ENCODE results near the gene CACHD1. TPM values are rescaled to one million over a fixed set of nuclear protein-coding genes. Genes with fewer than 3 reads are reported as not detected.

The CACHD1 gene
- total RNA-seq, 1 experiment from 2014 or later = 3.9 TPM

- Mint-ChIP-seq H3K9me3 (ENCODE audit: unreplicated experiment) (no peaks in the 10 kb centered on the region), H3K4me3 (ENCODE audit: unreplicated experiment) (no peak overlapping the region), H3K27me3 (ENCODE audit: insufficient read depth, unreplicated experiment) (no peaks in the 10 kb centered on the region), H3K36me3 (ENCODE audit: insufficient read depth, unreplicated experiment) (no peaks in the 10 kb centered on the region), H3K4me1 (ENCODE audit: insufficient read depth, unreplicated experiment) (peaks cover 19% of the 10 kb centered on the region), H3K27ac (ENCODE audit: low read depth, unreplicated experiment) (no peak overlapping the region)
- DNase-seq (ENCODE audit: unreplicated experiment) = peak; percentile 71
- peak; percentile 57 for TF ChIP-seq CTCF (IDR thresholded peaks at IDR 0.05; ENCODE audit: unreplicated experiment)
- intact Hi-C loops (cut with micrococcal nuclease) = loop anchor here (1.0 to 5.0 kb wide), 4 partner anchors 59 to 335 kb away; no protein-coding TSS in a partner anchor
- ChIA-PET POLR2A (no interaction called here), CTCF (interaction anchor here (0.8 to 3.9 kb wide), 5 partner anchors 25 to 1000 kb away, joined by 3 to 36 read pairs (median 3); no protein-coding TSS in a partner anchor)
- BruUV-seq (replicated peaks) = no TSS peak
These were observed 217.1 kb downstream of the CACHD1 start for GRCh38 chr1:64686828-64687724.

- no peak for TF ChIP-seq CTCF (IDR thresholded peaks at IDR 0.05; ENCODE audit: unreplicated experiment)
- no peaks in the 10 kb centered on the region for H3K9me3 Mint-ChIP-seq (ENCODE audit: unreplicated experiment)
- ChIA-PET POLR2A (interaction anchor here (0.7 kb wide), 1 partner anchor 137 kb away, joined by 3 read pairs; no protein-coding TSS in a partner anchor), CTCF (interaction anchor here (0.6 to 3.9 kb wide), 11 partner anchors 9 to 1000 kb away, joined by 3 to 36 read pairs (median 3); no protein-coding TSS in a partner anchor)
- no peaks in the 10 kb centered on the region for H3K27me3 Mint-ChIP-seq (ENCODE audit: insufficient read depth, unreplicated experiment)
- no peak overlapping the region for H3K4me3 Mint-ChIP-seq (ENCODE audit: unreplicated experiment)
- no peaks in the 10 kb centered on the region for H3K36me3 Mint-ChIP-seq (ENCODE audit: insufficient read depth, unreplicated experiment)
- peak; percentile 28 for DNase-seq (ENCODE audit: unreplicated experiment)
- intact Hi-C loops (cut with micrococcal nuclease) = loop anchor here (1.0 to 5.0 kb wide), 3 partner anchors 58 to 334 kb away; no protein-coding TSS in a partner anchor
- peaks cover 19% of the 10 kb centered on the region for H3K4me1 Mint-ChIP-seq (ENCODE audit: insufficient read depth, unreplicated experiment)
- no peak overlapping the region for H3K27ac Mint-ChIP-seq (ENCODE audit: low read depth, unreplicated experiment)
- BruUV-seq (replicated peaks) = no TSS peak
These were observed 217.9 kb downstream of the CACHD1 start for GRCh38 chr1:64687725-64688327.

- Mint-ChIP-seq H3K9me3 (ENCODE audit: unreplicated experiment) (no peaks in the 10 kb centered on the region), H3K4me3 (ENCODE audit: unreplicated experiment) (no peak overlapping the region), H3K27me3 (ENCODE audit: insufficient read depth, unreplicated experiment) (no peaks in the 10 kb centered on the region), H3K36me3 (ENCODE audit: insufficient read depth, unreplicated experiment) (no peaks in the 10 kb centered on the region), H3K27ac (ENCODE audit: low read depth, unreplicated experiment) (peak overlapping the region; percentile 76), H3K4me1 (ENCODE audit: insufficient read depth, unreplicated experiment) (peaks cover 19% of the 10 kb centered on the region)
- DNase-seq (ENCODE audit: unreplicated experiment) = peak; percentile 29
- POLR2A ChIA-PET = interaction anchor here (0.6 to 0.9 kb wide), 2 partner anchors 75 to 88 kb away, joined by 4 read pairs; no protein-coding TSS in a partner anchor
- intact Hi-C loops (cut with micrococcal nuclease) = no loop called here
- BruUV-seq (replicated peaks) = no TSS peak
- CTCF ChIA-PET = interaction anchor here (0.6 to 5.3 kb wide), 4 partner anchors 15 to 1184 kb away, joined by 3 to 36 read pairs (median 6); no protein-coding TSS in a partner anchor
- TF ChIP-seq CTCF (IDR thresholded peaks at IDR 0.05; ENCODE audit: unreplicated experiment) = no peak
These were observed 221.7 kb downstream of the CACHD1 start for GRCh38 chr1:64691626-64692025.

GRCh38 chr1:64692911-64693310, 223.0 kb downstream of the CACHD1 start:
- H3K36me3 Mint-ChIP-seq (ENCODE audit: insufficient read depth, unreplicated experiment) = no peaks in the 10 kb centered on the region
- CTCF ChIA-PET = interaction anchor here (1.6 to 5.3 kb wide), 2 partner anchors 16 to 132 kb away, joined by 8 to 36 read pairs; no protein-coding TSS in a partner anchor
- no peak overlapping the region for H3K27ac Mint-ChIP-seq (ENCODE audit: low read depth, unreplicated experiment)
- peaks cover 6% of the 10 kb centered on the region for H3K4me1 Mint-ChIP-seq (ENCODE audit: insufficient read depth, unreplicated experiment)
- no TSS peak for BruUV-seq (replicated peaks)
- H3K27me3 Mint-ChIP-seq (ENCODE audit: insufficient read depth, unreplicated experiment) = no peaks in the 10 kb centered on the region
- TF ChIP-seq CTCF (IDR thresholded peaks at IDR 0.05; ENCODE audit: unreplicated experiment) = no peak
- POLR2A ChIA-PET = no interaction called here
- DNase-seq (ENCODE audit: unreplicated experiment) = peak; percentile 38
- H3K9me3 Mint-ChIP-seq (ENCODE audit: unreplicated experiment) = no peaks in the 10 kb centered on the region
- H3K4me3 Mint-ChIP-seq (ENCODE audit: unreplicated experiment) = no peak overlapping the region
- intact Hi-C loops (cut with micrococcal nuclease) = no loop called here
